Measurements from ENCODE around the gene ZBTB12.

The ZBTB12 gene

GRCh38 chr6:31896493-31896855 lies 5.4 kb downstream of the ZBTB12 start:
- peak in 1 of 6 experiments; percentile 37 for DNase-seq

GRCh38 chr6:31892821-31893220 lies 9.1 kb downstream of the ZBTB12 start:
- DNase-seq: no peak

GRCh38 chr6:31889331-31889972 lies 12.4 kb downstream of the ZBTB12 start:
- no peak for DNase-seq

- peak; percentile 17 to 51 (median 40) for DNase-seq
These were observed 13.3 kb downstream of the ZBTB12 start for GRCh38 chr6:31888276-31889258.

GRCh38 chr6:31887173-31888007 lies 14.5 kb downstream of the ZBTB12 start:
- DNase-seq: no peak

GRCh38 chr6:31886541-31886991 lies 15.3 kb downstream of the ZBTB12 start:
- DNase-seq: no peak

GRCh38 chr6:31884528-31885035 lies 17.3 kb downstream of the ZBTB12 start:
- DNase-seq: no peak

GRCh38 chr6:31883676-31884075 lies 18.2 kb downstream of the ZBTB12 start:
- DNase-seq: no peak

- DNase-seq: no peak
These were observed 19.5 kb downstream of the ZBTB12 start for GRCh38 chr6:31882344-31882743.

- DNase-seq: no peak
These were observed 20.6 kb downstream of the ZBTB12 start for GRCh38 chr6:31881136-31881859.

GRCh38 chr6:31880616-31881015 lies 21.3 kb downstream of the ZBTB12 start:
- no peak for DNase-seq

GRCh38 chr6:31879901-31880300 lies 22.0 kb downstream of the ZBTB12 start:
- no peak for DNase-seq

- DNase-seq: no peak
These were observed 22.7 kb downstream of the ZBTB12 start for GRCh38 chr6:31879143-31879542.

- DNase-seq: no peak
These were observed 23.2 kb downstream of the ZBTB12 start, which contains the start of gene SLC44A4 for GRCh38 chr6:31878726-31879125. Gene SLC44A4 (minus strand): TSS chr6:31878997. CDS start chr6:31878980, 17 bp downstream.

- DNase-seq: no peak
These were observed 23.7 kb downstream of the ZBTB12 start for GRCh38 chr6:31878222-31878621.

GRCh38 chr6:31877651-31878161 lies 24.2 kb downstream of the ZBTB12 start:
- DNase-seq: no peak

- no peak for DNase-seq
These were observed 24.7 kb downstream of the ZBTB12 start for GRCh38 chr6:31877125-31877650.

GRCh38 chr6:31876357-31876756 lies 25.5 kb downstream of the ZBTB12 start:
- DNase-seq: no peak

- DNase-seq: no peak
These were observed 26.0 kb downstream of the ZBTB12 start for GRCh38 chr6:31875877-31876276.

- no peak for DNase-seq
These were observed 26.9 kb downstream of the ZBTB12 start for GRCh38 chr6:31874836-31875572.

Data from stimulated activated naive CD4-positive, alpha-beta T cell (primary cell).